HCT116 (cell line): ENCODE measurements around the gene PLCL2. TPM values are rescaled to one million over a fixed set of nuclear protein-coding genes. Genes with fewer than 3 reads are reported as not detected.
A peak's percentile ranks its signal among the peaks of the same experiment; 100 is the strongest.

ENCODE experiments used
- ATAC-seq: fragments of 200-7000 bp; cut with Tn5 transposase; 2 replicates; pipeline ENCODE4 v1.9.1; 2020; ENCODE audit warnings: mild to moderate bottlenecking, moderate library complexity
- Bru-seq: library from RNA; stranded (reverse); fragments of 400-500 nt; gene quantifications from one replicate; lab custom pipeline; 2021; lab: Mats Ljungman, UMichigan
- BruChase-seq, 2 experiments: library from RNA; stranded (reverse); fragments of 400-500 nt; gene quantifications; one replicate each; lab custom pipeline; 2021; lab: Mats Ljungman, UMichigan
- BruUV-seq: library from RNA; stranded (reverse); fragments of 400-500 nt; replicated peaks from 2 replicates; lab custom pipeline; 2021; lab: Mats Ljungman, UMichigan
- CTCF ChIA-PET: fragments of 300-600 bp; sonication (Branson Sonifier 250); formaldehyde crosslinking; loops from one replicate; lab custom pipeline; 2021; ENCODE audit warnings: antibody characterized with exemption; lab: Charles Lee
- POLR2A ChIA-PET: fragments of 300-600, 350-600 bp; sonication (Branson Sonifier 250); formaldehyde crosslinking; loops from one replicate; lab custom pipeline; 2021; ENCODE audit warnings: antibody characterized with exemption; lab: Charles Lee
- RAD21 ChIA-PET, 2 experiments: fragments of 300-600 bp; sonication (Branson Sonifier 250); formaldehyde crosslinking; loops; one replicate each; lab custom pipeline; 2023; ENCODE audit warnings: low total read pairs in 2 of 2; ENCODE audit not compliant: uncharacterized antibody in 2 of 2, unreplicated experiment in 2 of 2, low non-redundant PET in 1 of 2; lab: Charles Lee
- DNase-seq: peaks from one replicate; pipeline ENCODE4 v3.0.0-alpha.2; 2010; ENCODE audit warnings: low read depth, low spot score
- H2AFZ ChIP-seq: fragments of 200-600 bp; shearing (Covaris generic), sonication (generic); 2 replicates; pipeline ENCODE4 v1.6.1; 2017; ENCODE audit warnings: low read depth, mixed run types, mixed read lengths, antibody characterized with exemption, low read length; ENCODE audit not compliant: poor library complexity, severe bottlenecking
- H3K27ac ChIP-seq: 2 replicates; pipeline ENCODE4 v1.5.1; 2012; ENCODE audit warnings: low read depth, low read length
- H3K27me3 ChIP-seq: fragments of 200-600 bp; sonication (generic); 2 replicates; pipeline ENCODE4 v1.6.1; 2016; ENCODE audit warnings: mixed run types, low read length, mixed read lengths; ENCODE audit not compliant: insufficient read depth
- H3K36me3 ChIP-seq, 2 experiments: fragments of 200-500 bp in 1 of 2; fragments of 200-600 bp in 1 of 2; sonication (Bioruptor generic) in 1 of 2; sonication (generic) in 1 of 2; 2 replicates each; pipeline versions ENCODE4 v1.5.1 to v1.6.1; 2014 to 2016; ENCODE audit warnings: low read length in 2 of 2, inconsistent platforms in 1 of 2, mixed read lengths in 1 of 2, mixed run types in 1 of 2; ENCODE audit not compliant: insufficient read depth in 2 of 2, control insufficient read depth in 1 of 2
- H3K4me1 ChIP-seq, 2 experiments: fragments of 200-600 bp in 1 of 2; sonication (generic) in 1 of 2; 2 replicates each; pipeline versions ENCODE4 v1.5.1 to v1.6.1; 2012 to 2017; ENCODE audit warnings: low read length in 2 of 2, inconsistent platforms in 1 of 2, mild to moderate bottlenecking in 1 of 2, mixed read lengths in 1 of 2, mixed run types in 1 of 2, moderate library complexity in 1 of 2; ENCODE audit not compliant: insufficient read depth in 2 of 2, control insufficient read depth in 1 of 2
- H3K4me2 ChIP-seq: fragments of 200-600 bp; sonication (generic); 2 replicates; pipeline ENCODE4 v1.6.1; 2017; ENCODE audit warnings: mixed run types, low read length, mixed read lengths
- H3K4me3 ChIP-seq, 2 experiments: fragments of 200-600 bp in 1 of 2; sonication (generic) in 1 of 2; replicated peaks in 1 of 2; 2 replicates each; pipeline ENCODE4 v1.5.1; 2011 to 2016; ENCODE audit warnings: low read length in 2 of 2, control low read depth in 1 of 2, low read depth in 1 of 2, mild to moderate bottlenecking in 1 of 2, mixed read lengths in 1 of 2, mixed run types in 1 of 2
- H3K79me2 ChIP-seq: fragments of 200-600 bp; sonication (generic); 2 replicates; pipeline ENCODE4 v1.6.1; 2017; ENCODE audit warnings: mild to moderate bottlenecking, mixed run types, low read length, moderate library complexity, mixed read lengths; ENCODE audit not compliant: insufficient read depth
- H3K9ac ChIP-seq: fragments of 200-600 bp; sonication (generic); 2 replicates; pipeline ENCODE4 v1.6.1; 2016; ENCODE audit warnings: low read length, mixed read lengths
- H3K9me2 ChIP-seq: fragments of 200-600 bp; sonication (generic), shearing (Covaris generic); 2 replicates; pipeline ENCODE4 v1.6.1; 2017; ENCODE audit warnings: mixed run types, mild to moderate bottlenecking, moderate library complexity; ENCODE audit not compliant: insufficient read depth
- H3K9me3 ChIP-seq, 2 experiments: fragments of 200-500 bp in 1 of 2; fragments of 200-600 bp in 1 of 2; sonication (Bioruptor generic) in 1 of 2; sonication (generic) in 1 of 2; 2 replicates each; pipeline ENCODE4 v1.6.1; 2014 to 2017; ENCODE audit warnings: low read length in 2 of 2, mixed read lengths in 2 of 2, inconsistent platforms in 1 of 2, low read depth in 1 of 2, mild to moderate bottlenecking in 1 of 2, mixed run types in 1 of 2, moderate library complexity in 1 of 2; ENCODE audit not compliant: control insufficient read depth in 1 of 2, insufficient read depth in 1 of 2
- H4K20me1 ChIP-seq: fragments of 200-600 bp; sonication (generic), shearing (Covaris generic); 2 replicates; pipeline ENCODE4 v1.6.1; 2017; ENCODE audit warnings: mixed run types, mild to moderate bottlenecking, moderate library complexity; ENCODE audit not compliant: insufficient read depth
- intact Hi-C: fragments of 100-400 bp; cut with micrococcal nuclease; formaldehyde crosslinking; loops from 2 replicates; pipeline ENCODE4 v1.10.0; 2022
- long read RNA-seq: library from polyadenylated mRNA; unstranded; transcript quantifications from one replicate; pipeline ENCODE4 v2.0.0, GENCODE V29; 2021; ENCODE audit not compliant: unreplicated experiment
- polyA plus RNA-seq: library from polyadenylated mRNA; unstranded; fragments of >200 nt; gene quantifications from 2 replicates; pipeline ENCODE4 v1.2.1, GENCODE V29; 2012; ENCODE audit warnings: missing spikeins
- total RNA-seq: library from RNA; stranded (reverse); gene quantifications from one replicate; pipeline ENCODE4 v1.2.1, GENCODE V29; 2021; ENCODE audit not compliant: unreplicated experiment
- TF ChIP-seq, protein P1 (sequence below): IDR thresholded peaks from 2 replicates; pipeline ENCODE4 v1.6.1; 2012; ENCODE audit warnings: low read depth

Gene PLCL2
- total RNA-seq (2.2 TPM), Bru-seq, nascent RNA (percentile 44 among the genes with signal in this experiment), BruChase-seq, experiment 1, labeled RNA remaining after a 6-hour chase (percentile 21 among the genes with signal in this experiment), BruChase-seq, experiment 2, labeled RNA remaining after a 2-hour chase (percentile 35 among the genes with signal in this experiment)
- polyA plus RNA-seq, result 1.0 and 1.1 TPM in 2 replicates
- long read RNA-seq, full-length matches to known transcripts, result 2 of 4 reads
- long read RNA-seq, partial matches to known transcripts, result 0 of 4 reads
- long read RNA-seq, other reads (novel, unspliced or antisense), result 2 of 4 reads

DNA sequence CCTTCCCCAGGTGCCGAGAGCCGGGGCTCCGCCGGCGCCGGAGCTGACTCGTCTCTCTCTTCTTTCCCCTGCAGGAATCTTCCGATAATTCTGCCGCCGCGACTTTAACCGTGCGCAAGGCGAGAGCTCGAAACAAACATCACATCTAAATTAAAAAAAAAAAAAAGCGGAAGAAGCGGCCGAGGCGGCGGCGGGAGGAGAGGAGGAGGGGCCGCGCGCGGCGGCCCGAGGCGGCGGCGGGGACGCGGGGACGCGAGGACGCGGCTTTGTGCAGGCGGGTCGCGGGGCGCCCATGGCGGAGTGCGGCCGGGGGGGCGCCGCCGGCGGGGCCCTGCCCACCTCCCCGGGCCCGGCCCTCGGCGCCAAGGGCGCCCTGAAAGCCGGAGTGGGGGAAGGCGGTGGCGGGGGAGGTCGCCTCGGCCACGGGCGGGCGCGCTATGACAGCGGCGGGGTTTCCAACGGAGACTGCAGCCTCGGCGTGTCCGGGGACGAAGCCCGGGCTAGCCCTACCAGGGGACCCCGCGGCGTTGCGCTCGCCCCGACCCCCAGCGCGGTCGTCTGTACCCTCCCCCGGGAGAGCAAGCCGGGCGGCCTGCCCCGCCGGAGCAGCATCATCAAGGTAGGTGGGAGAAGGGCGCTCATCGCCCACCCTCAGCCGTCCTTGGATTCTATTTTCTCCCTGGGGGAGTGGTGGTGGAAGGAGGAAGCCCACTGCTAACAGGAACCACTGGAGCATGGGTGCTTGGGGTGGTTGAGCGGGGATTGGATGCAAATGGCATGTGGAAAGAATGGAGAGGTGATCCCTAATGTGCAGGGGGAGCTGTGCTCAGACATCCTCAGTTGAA lies at the start of gene PLCL2:
TSS of gene PLCL2 (plus strand) at position 208 of the 845 bp plus-strand sequence. CDS start at position 293, 85 bp downstream.
- no peaks in the 10 kb centered on the region for H3K79me2 ChIP-seq
- no peaks in the 10 kb centered on the region for H3K36me3 ChIP-seq
- TF ChIP-seq, protein P1, sequence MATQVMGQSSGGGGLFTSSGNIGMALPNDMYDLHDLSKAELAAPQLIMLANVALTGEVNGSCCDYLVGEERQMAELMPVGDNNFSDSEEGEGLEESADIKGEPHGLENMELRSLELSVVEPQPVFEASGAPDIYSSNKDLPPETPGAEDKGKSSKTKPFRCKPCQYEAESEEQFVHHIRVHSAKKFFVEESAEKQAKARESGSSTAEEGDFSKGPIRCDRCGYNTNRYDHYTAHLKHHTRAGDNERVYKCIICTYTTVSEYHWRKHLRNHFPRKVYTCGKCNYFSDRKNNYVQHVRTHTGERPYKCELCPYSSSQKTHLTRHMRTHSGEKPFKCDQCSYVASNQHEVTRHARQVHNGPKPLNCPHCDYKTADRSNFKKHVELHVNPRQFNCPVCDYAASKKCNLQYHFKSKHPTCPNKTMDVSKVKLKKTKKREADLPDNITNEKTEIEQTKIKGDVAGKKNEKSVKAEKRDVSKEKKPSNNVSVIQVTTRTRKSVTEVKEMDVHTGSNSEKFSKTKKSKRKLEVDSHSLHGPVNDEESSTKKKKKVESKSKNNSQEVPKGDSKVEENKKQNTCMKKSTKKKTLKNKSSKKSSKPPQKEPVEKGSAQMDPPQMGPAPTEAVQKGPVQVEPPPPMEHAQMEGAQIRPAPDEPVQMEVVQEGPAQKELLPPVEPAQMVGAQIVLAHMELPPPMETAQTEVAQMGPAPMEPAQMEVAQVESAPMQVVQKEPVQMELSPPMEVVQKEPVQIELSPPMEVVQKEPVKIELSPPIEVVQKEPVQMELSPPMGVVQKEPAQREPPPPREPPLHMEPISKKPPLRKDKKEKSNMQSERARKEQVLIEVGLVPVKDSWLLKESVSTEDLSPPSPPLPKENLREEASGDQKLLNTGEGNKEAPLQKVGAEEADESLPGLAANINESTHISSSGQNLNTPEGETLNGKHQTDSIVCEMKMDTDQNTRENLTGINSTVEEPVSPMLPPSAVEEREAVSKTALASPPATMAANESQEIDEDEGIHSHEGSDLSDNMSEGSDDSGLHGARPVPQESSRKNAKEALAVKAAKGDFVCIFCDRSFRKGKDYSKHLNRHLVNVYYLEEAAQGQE, result no peak
- DNase-seq (no peak), ATAC-seq (peak; percentile 61)
- H3K27me3 ChIP-seq, result no peaks in the 10 kb centered on the region
- H3K4me1 ChIP-seq, result peaks cover 0 to 11% of the 10 kb centered on the region in 2 experiments; a peak in 2 of 4 replicates
- intact Hi-C loops, result loop anchor here (10.0 kb wide), 1 partner anchor 150 kb away; no protein-coding TSS in a partner anchor
- H3K9me2 ChIP-seq, result no peaks in the 10 kb centered on the region
- no TSS peak for BruUV-seq
- peak within 1 kb of the TSS; percentile 58 for H3K9ac ChIP-seq
- RAD21 ChIA-PET, result no interaction called here
- H3K4me2 ChIP-seq, result peak within 1 kb of the TSS; percentile 97
- no peaks in the 10 kb centered on the region for H3K9me3 ChIP-seq
- H3K27ac ChIP-seq, result peak within 1 kb of the TSS; percentile 41
- CTCF ChIA-PET, result interaction anchor here (0.6 to 1.6 kb wide), 7 partner anchors 9 to 284 kb away, joined by 3 to 8 read pairs (median 4); no protein-coding TSS in a partner anchor
- POLR2A ChIA-PET, result no interaction called here
- peak within 1 kb of the TSS; percentile 76 for H2AFZ ChIP-seq
- no peaks in the 10 kb centered on the region for H4K20me1 ChIP-seq
- H3K4me3 ChIP-seq, result peak within 1 kb of the TSS; percentile 58 to 71
